ENCODE results near the gene CUL2.
"Not testable (repeated sequence)": the region's sequence is repeated elsewhere in the genome, so short reads cannot be mapped to it uniquely, and the experiment has no call there.

GRCh38 chr10:34972591-34972990, 117.5 kb downstream of the CUL2 start:
- TF ChIP-seq POLR2A (IDR thresholded peaks at IDR 0.05; ENCODE audit: borderline replicate concordance, extremely low read depth, insufficient read depth, insufficient read length); EZH2 (IDR thresholded peaks at IDR 0.05); POLR2AphosphoS5 (IDR thresholded peaks at IDR 0.05; ENCODE audit: low read depth, low read length); CTCF (IDR thresholded peaks at IDR 0.05 in 2 of 3, conservative IDR thresholded peaks at IDR 0.05 in 1 of 3; ENCODE audit: borderline replicate concordance in 1 of 3, insufficient read depth in 1 of 3, low read depth in 2 of 3, low read length in 2 of 3); MAX (IDR thresholded peaks at IDR 0.05); SRF (IDR thresholded peaks at IDR 0.05; ENCODE audit: low read depth); TCF7L2 (IDR thresholded peaks at IDR 0.05; ENCODE audit: borderline replicate concordance, extremely low read depth, insufficient read depth, insufficient read length); JUND (IDR thresholded peaks at IDR 0.05); ZNF274 (IDR thresholded peaks at IDR 0.05; ENCODE audit: low read depth, low read length); RAD21 (IDR thresholded peaks at IDR 0.05; ENCODE audit: low read depth); REST (IDR thresholded peaks at IDR 0.05; ENCODE audit: low read depth); YY1 (IDR thresholded peaks at IDR 0.05; ENCODE audit: extremely low read depth, insufficient replicate concordance, low read depth, low read length): not testable (repeated sequence)

All from HCT116 (cell line).